Activated B cell treated with CpG ODN at 0.5 μM for 24 hours (primary cell): ENCODE data around the gene RAP2A. TPM values are rescaled to one million over a fixed set of nuclear protein-coding genes. Genes with fewer than 3 reads are reported as not detected.

Experiments used
- ATAC-seq: fragments of 200-7000 bp; cut with Tn5 transposase; one replicate; pipeline ENCODE4 v1.10.0; 2021; ENCODE audit warnings: low read depth, mild to moderate bottlenecking, moderate library complexity
- CTCF ChIA-PET: fragments of 350-600 bp; sonication (Branson Sonifier 250); formaldehyde crosslinking; loops from one replicate; lab custom pipeline; 2021; ENCODE audit warnings: antibody characterized with exemption; lab: Charles Lee
- POLR2A ChIA-PET: fragments of 350-600 bp; sonication (Branson Sonifier 250); formaldehyde crosslinking; loops from one replicate; lab custom pipeline; 2021; ENCODE audit warnings: antibody characterized with exemption; lab: Charles Lee
- DNase-seq: peaks from one replicate; pipeline ENCODE4 v3.0.0; 2022
- H3K27ac Mint-ChIP-seq: one replicate; pipeline ENCODE4 v1.8.0; 2020; ENCODE audit warnings: mixed read lengths
- H3K27me3 Mint-ChIP-seq: one replicate; pipeline ENCODE4 v1.8.0; 2021; ENCODE audit warnings: mixed read lengths
- H3K36me3 Mint-ChIP-seq: one replicate; pipeline ENCODE4 v1.8.0; 2021; ENCODE audit warnings: low read depth, mixed read lengths
- H3K4me1 Mint-ChIP-seq: one replicate; pipeline ENCODE4 v1.8.0; 2021; ENCODE audit warnings: mixed read lengths
- H3K4me3 Mint-ChIP-seq: one replicate; pipeline ENCODE4 v1.8.0; 2020; ENCODE audit warnings: mild to moderate bottlenecking, mixed read lengths
- H3K9me3 Mint-ChIP-seq: one replicate; pipeline ENCODE4 v1.8.0; 2020; ENCODE audit warnings: mixed read lengths
- intact Hi-C: fragments of 100-400 bp; cut with micrococcal nuclease; formaldehyde crosslinking; loops from one replicate; pipeline ENCODE4 v1.15.1; 2024
- total RNA-seq: library from RNA; stranded (reverse); gene quantifications from 2 replicates; pipeline ENCODE4 v1.2.3, GENCODE V29; 2022
- TF ChIP-seq, protein P1 (sequence below): fragments of 200-600 bp; IDR thresholded peaks from one replicate; pipeline ENCODE4 v1.8.0; 2022; ENCODE audit warnings: antibody characterized with exemption, mild to moderate bottlenecking

The RAP2A gene
- total RNA-seq = 24.8 and 29.8 TPM in 2 replicates

GRCh38 chr13:97433727-97434396, at the start of gene RAP2A:
TSS of gene RAP2A (plus strand) at chr13:97434169. CDS start at chr13:97434471, 302 bp downstream.
- TF ChIP-seq, protein P1, sequence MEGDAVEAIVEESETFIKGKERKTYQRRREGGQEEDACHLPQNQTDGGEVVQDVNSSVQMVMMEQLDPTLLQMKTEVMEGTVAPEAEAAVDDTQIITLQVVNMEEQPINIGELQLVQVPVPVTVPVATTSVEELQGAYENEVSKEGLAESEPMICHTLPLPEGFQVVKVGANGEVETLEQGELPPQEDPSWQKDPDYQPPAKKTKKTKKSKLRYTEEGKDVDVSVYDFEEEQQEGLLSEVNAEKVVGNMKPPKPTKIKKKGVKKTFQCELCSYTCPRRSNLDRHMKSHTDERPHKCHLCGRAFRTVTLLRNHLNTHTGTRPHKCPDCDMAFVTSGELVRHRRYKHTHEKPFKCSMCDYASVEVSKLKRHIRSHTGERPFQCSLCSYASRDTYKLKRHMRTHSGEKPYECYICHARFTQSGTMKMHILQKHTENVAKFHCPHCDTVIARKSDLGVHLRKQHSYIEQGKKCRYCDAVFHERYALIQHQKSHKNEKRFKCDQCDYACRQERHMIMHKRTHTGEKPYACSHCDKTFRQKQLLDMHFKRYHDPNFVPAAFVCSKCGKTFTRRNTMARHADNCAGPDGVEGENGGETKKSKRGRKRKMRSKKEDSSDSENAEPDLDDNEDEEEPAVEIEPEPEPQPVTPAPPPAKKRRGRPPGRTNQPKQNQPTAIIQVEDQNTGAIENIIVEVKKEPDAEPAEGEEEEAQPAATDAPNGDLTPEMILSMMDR = no peak
- Mint-ChIP-seq H3K9me3 (no peaks in the 10 kb centered on the region), H3K36me3 (peaks cover 14% of the 10 kb centered on the region), H3K27ac (peak within 1 kb of the TSS; percentile 97), H3K4me1 (peaks cover 32% of the 10 kb centered on the region), H3K27me3 (no peaks in the 10 kb centered on the region), H3K4me3 (peak within 1 kb of the TSS; percentile 94)
- ChIA-PET CTCF (interaction anchor here (0.7 to 1.1 kb wide), 4 partner anchors 90 to 553 kb away, joined by 3 to 4 read pairs (median 3); no protein-coding TSS in a partner anchor), POLR2A (interaction anchor here (0.9 to 5.1 kb wide), 16 partner anchors 8 to 1757 kb away, joined by 3 to 84 read pairs (median 4); partner anchors contain the start of genes DNAJC3, MBNL2 and STK24)
- ATAC-seq (peak; percentile 61), DNase-seq (peak; percentile 83)
- intact Hi-C loops = loop anchor here (1.0 to 10.0 kb wide), 10 partner anchors 26 to 1825 kb away; partner anchors contain the start of genes GPR18 and MBNL2

GRCh38 chr13:97384371-97384770, 49.6 kb upstream of the RAP2A start:
- Mint-ChIP-seq H3K36me3 (peaks cover 52% of the 10 kb centered on the region), H3K4me3 (no peak overlapping the region), H3K4me1 (peaks cover 30% of the 10 kb centered on the region), H3K27me3 (no peaks in the 10 kb centered on the region), H3K9me3 (no peaks in the 10 kb centered on the region), H3K27ac (no peak overlapping the region)
- DNase-seq = no peak
- ATAC-seq = no peak
- POLR2A ChIA-PET = no interaction called here
- TF ChIP-seq, protein P1 = no peak
- CTCF ChIA-PET = no interaction called here
- intact Hi-C loops = no loop called here

DNA sequence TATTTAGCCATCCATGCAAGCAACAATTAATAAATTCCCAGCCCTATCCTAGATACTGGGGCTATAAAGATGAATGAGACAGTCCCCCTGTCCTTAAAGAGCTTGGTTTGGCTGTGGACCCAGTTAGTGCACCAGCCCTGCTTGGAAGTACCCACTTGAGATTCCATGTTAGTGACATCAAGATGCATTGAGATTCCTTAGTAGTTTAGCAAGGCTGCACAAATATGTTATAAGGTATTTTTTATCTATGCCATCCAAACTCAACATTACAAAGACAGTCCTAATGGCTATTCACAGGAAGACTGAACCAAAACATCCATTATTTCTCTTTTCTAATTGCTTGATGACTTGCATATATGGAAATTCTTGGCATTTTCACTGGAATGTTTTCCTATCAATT, 48.8 kb upstream of the RAP2A start:
- peaks cover 53% of the 10 kb centered on the region for H3K36me3 Mint-ChIP-seq
- no peaks in the 10 kb centered on the region for H3K27me3 Mint-ChIP-seq
- H3K27ac Mint-ChIP-seq = no peak overlapping the region
- CTCF ChIA-PET = no interaction called here
- ATAC-seq (no peak), DNase-seq (no peak)
- intact Hi-C loops = no loop called here
- H3K4me3 Mint-ChIP-seq = no peak overlapping the region
- peaks cover 30% of the 10 kb centered on the region for H3K4me1 Mint-ChIP-seq
- POLR2A ChIA-PET = no interaction called here
- TF ChIP-seq, protein P1 = no peak
- no peaks in the 10 kb centered on the region for H3K9me3 Mint-ChIP-seq

- intact Hi-C loops = no loop called here
- Mint-ChIP-seq H3K27me3 (no peaks in the 10 kb centered on the region), H3K36me3 (peaks cover 49% of the 10 kb centered on the region), H3K9me3 (no peaks in the 10 kb centered on the region), H3K27ac (no peak overlapping the region), H3K4me3 (no peak overlapping the region), H3K4me1 (peaks cover 30% of the 10 kb centered on the region)
- CTCF ChIA-PET = no interaction called here
- no peak for DNase-seq
- TF ChIP-seq, protein P1 = no peak
- no peak for ATAC-seq
- POLR2A ChIA-PET = no interaction called here
Measured at GRCh38 chr13:97385854-97386253, 48.1 kb upstream of the RAP2A start.

- TF ChIP-seq, protein P1 = no peak
- Mint-ChIP-seq H3K36me3 (peaks cover 51% of the 10 kb centered on the region), H3K4me1 (peaks cover 30% of the 10 kb centered on the region), H3K27ac (no peak overlapping the region), H3K27me3 (no peaks in the 10 kb centered on the region), H3K4me3 (no peak overlapping the region), H3K9me3 (no peaks in the 10 kb centered on the region)
- ATAC-seq = no peak
- intact Hi-C loops = no loop called here
- POLR2A ChIA-PET = no interaction called here
- no peak for DNase-seq
- CTCF ChIA-PET = interaction anchor here (1.1 kb wide), 1 partner anchor 9 kb away, joined by 3 read pairs; no protein-coding TSS in a partner anchor
Measured at GRCh38 chr13:97386801-97387484, 47.0 kb upstream of the RAP2A start.
